GM12892 (cell line): ENCODE data around the gene PABPC1L.

ENCODE experiments used
- POLR2A ChIP-seq: IDR thresholded peaks from 2 replicates; pipeline ENCODE4 v1.6.1; 2011; ENCODE audit warnings: low read depth, low read length, control low read depth
- POLR2AphosphoS5 ChIP-seq: IDR thresholded peaks from 2 replicates; pipeline ENCODE4 v1.6.1; 2011; ENCODE audit warnings: low read depth, low read length, control low read depth

- no peak for TF ChIP-seq POLR2A
- no peak for TF ChIP-seq POLR2AphosphoS5
Measured at GRCh38 chr20:44931911-44932310, 22.1 kb downstream of the PABPC1L start.
